Transverse colon (tissue), 3 donors: ENCODE results near the gene PPM1D.

Experiments
- EP300 ChIP-seq: sonication (generic); formaldehyde crosslinking; IDR thresholded peaks from one replicate; pipeline ENCODE4 v1.6.1; 2017; ENCODE audit warnings: antibody characterized with exemption, low read depth
- POLR2A ChIP-seq: fragments of 450-650 bp; IDR thresholded peaks from one replicate; pipeline ENCODE4 v1.6.1; 2016; ENCODE audit warnings: antibody characterized with exemption, mild to moderate bottlenecking, moderate library complexity
- POLR2AphosphoS5 ChIP-seq, 3 donors: sonication (generic); formaldehyde crosslinking; IDR thresholded peaks; one replicate each; pipeline ENCODE4 v1.6.1; 2016; ENCODE audit warnings: antibody characterized with exemption in 3 of 3

DNA sequence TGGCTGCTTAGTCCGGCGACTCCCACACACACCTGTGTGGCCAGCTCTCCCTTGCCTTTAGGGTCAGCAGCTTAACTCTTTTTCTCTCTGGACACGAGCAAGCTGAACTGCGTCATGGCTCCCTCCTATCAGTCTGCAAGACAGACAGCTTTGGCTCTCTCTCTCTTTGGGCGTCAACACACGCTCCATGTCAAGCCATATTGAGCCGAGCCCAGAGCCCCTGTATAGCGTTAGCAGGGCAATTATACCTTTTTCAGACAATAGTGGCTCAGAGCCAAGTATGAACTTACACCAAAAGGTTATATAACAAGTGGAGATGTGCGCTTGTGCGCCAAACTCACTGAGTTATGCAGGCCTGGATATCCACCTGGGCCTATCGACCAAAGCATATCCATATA lies 39.1 kb upstream of the PPM1D start:
- TF ChIP-seq POLR2A, result no peak
- TF ChIP-seq EP300, result no peak
- no peak for TF ChIP-seq POLR2AphosphoS5 (IDR thresholded peaks at IDR 0.05)
